GM12878 (cell line): ENCODE results near the gene TPCN1. TPM values are rescaled to one million over a fixed set of nuclear protein-coding genes. Genes with fewer than 3 reads are reported as not detected.

Experiments
- ATAC-seq: fragments of 200-7000 bp; cut with Tn5 transposase; 3 replicates; pipeline ENCODE4 v1.9.1; 2020; ENCODE audit warnings: mild to moderate bottlenecking, moderate library complexity
- BruUV-seq: library from RNA; stranded (reverse); fragments of 400-500 nt; replicated peaks from 2 replicates; lab custom pipeline; 2021; lab: Mats Ljungman, UMichigan
- CTCF ChIA-PET: fragments of 300-600 bp; sonication (Branson Sonifier 250); formaldehyde crosslinking; extraction: SDS; loops from one replicate; lab custom pipeline; 2021; ENCODE audit warnings: inconsistent platforms; lab: Yijun Ruan, JAX
- POLR2A ChIA-PET: fragments of 350-600 bp; formaldehyde crosslinking; extraction: SDS; loops from one replicate; lab custom pipeline; 2021; ENCODE audit warnings: inconsistent platforms; lab: Charles Lee
- RAD21 ChIA-PET: fragments of 300-600 bp; sonication (Branson Sonifier 250); formaldehyde crosslinking; loops from one replicate; lab custom pipeline; 2023; ENCODE audit warnings: antibody characterized with exemption; ENCODE audit not compliant: unreplicated experiment; lab: Charles Lee
- SMC1A ChIA-PET: fragments of 300-600 bp; sonication (Branson Sonifier 250); formaldehyde crosslinking; loops from one replicate; lab custom pipeline; 2023; ENCODE audit not compliant: unreplicated experiment, uncharacterized antibody; lab: Charles Lee
- DNase-seq: peaks from one replicate; pipeline ENCODE4 v3.0.0-alpha.2; 2011; ENCODE audit warnings: low read depth, low spot score
- FAIRE-seq: peaks from 3 replicates; lab custom pipeline; 2011; peaks lifted over from hg19 to GRCh38; lab: Jason Lieb, UNC
- H2AFZ ChIP-seq: 2 replicates; pipeline ENCODE4 v1.6.0; 2011; ENCODE audit warnings: low read depth, low read length, control low read depth; ENCODE audit not compliant: control insufficient read depth
- H3K27ac ChIP-seq: 2 replicates; pipeline ENCODE4 v1.5.1; 2011; ENCODE audit warnings: control low read depth; ENCODE audit not compliant: control insufficient read depth, insufficient read depth
- H3K27me3 ChIP-seq, 2 experiments: replicated peaks in 1 of 2; 2 replicates each; pipeline versions ENCODE4 v1.6.0 to v1.6.1; 2011; ENCODE audit warnings: low read length in 1 of 2; ENCODE audit not compliant: control insufficient read depth in 2 of 2, insufficient read depth in 2 of 2
- H3K36me3 ChIP-seq, 2 experiments: 2 replicates each; pipeline ENCODE4 v1.5.1; 2011; ENCODE audit warnings: low read length in 1 of 2; ENCODE audit not compliant: control insufficient read depth in 2 of 2, insufficient read depth in 2 of 2
- H3K4me1 ChIP-seq: 2 replicates; pipeline ENCODE4 v1.6.1; 2011; ENCODE audit warnings: mild to moderate bottlenecking, low read length, moderate library complexity, mixed read lengths; ENCODE audit not compliant: control insufficient read depth, insufficient read depth
- H3K4me2 ChIP-seq: 2 replicates; pipeline ENCODE4 v1.6.0; 2011; ENCODE audit warnings: control low read depth; ENCODE audit not compliant: control insufficient read depth, insufficient read depth
- H3K4me3 ChIP-seq: fragments of 200-600 bp; sonication (generic); 2 replicates; pipeline ENCODE4 v1.5.1; 2016
- H3K79me2 ChIP-seq: 2 replicates; pipeline ENCODE4 v1.6.0; 2011; ENCODE audit warnings: low read length; ENCODE audit not compliant: control insufficient read depth, insufficient read depth
- H3K9ac ChIP-seq: 2 replicates; pipeline ENCODE4 v1.8.0; 2011; ENCODE audit warnings: low read length, control low read depth, mixed read lengths; ENCODE audit not compliant: control insufficient read depth, insufficient read depth
- H3K9me3 ChIP-seq: replicated peaks from 3 replicates; pipeline ENCODE4 v1.5.1; 2011; ENCODE audit warnings: mild to moderate bottlenecking, low read length; ENCODE audit not compliant: control insufficient read depth, insufficient read depth
- H4K20me1 ChIP-seq: 2 replicates; pipeline ENCODE4 v1.6.0; 2011; ENCODE audit not compliant: control insufficient read depth, insufficient read depth
- CREM ChIP-seq: IDR thresholded peaks from 2 replicates; pipeline ENCODE4 v1.6.1; 2014; ENCODE audit warnings: antibody characterized with exemption, low read depth
- EZH2 ChIP-seq: IDR thresholded peaks from 2 replicates; pipeline ENCODE4 v1.6.1; 2012; ENCODE audit warnings: low read depth, mild to moderate bottlenecking, control low read depth, inconsistent platforms, low read length, borderline replicate concordance; ENCODE audit not compliant: control insufficient read depth
- HDAC6 ChIP-seq: fragments of 200-600 bp; sonication (generic); IDR thresholded peaks from one replicate; pipeline ENCODE4 v1.8.0; 2017; ENCODE audit warnings: antibody characterized with exemption; ENCODE audit not compliant: unreplicated experiment
- IKZF1 ChIP-seq: fragments of 450-650 bp; conservative IDR thresholded peaks from 2 replicates; pipeline ENCODE4 v1.6.1; 2017; ENCODE audit warnings: antibody characterized with exemption, mild to moderate bottlenecking
- KAT2A ChIP-seq: conservative IDR thresholded peaks from 2 replicates; pipeline ENCODE4 v1.6.1; 2011; ENCODE audit warnings: low read depth, low read length; ENCODE audit not compliant: control insufficient read depth
- LARP7 ChIP-seq: fragments of 450-650 bp; IDR thresholded peaks from 2 replicates; pipeline ENCODE4 v1.6.1; 2017; ENCODE audit warnings: mild to moderate bottlenecking
- MXI1 ChIP-seq: fragments of 150-350 bp; IDR thresholded peaks from 2 replicates; pipeline ENCODE4 v1.6.1; 2011; ENCODE audit warnings: low read depth, mild to moderate bottlenecking, inconsistent platforms, low read length, improper control_type of control experiment
- MYC ChIP-seq: IDR thresholded peaks from 2 replicates; pipeline ENCODE4 v1.6.1; 2011; ENCODE audit warnings: mild to moderate bottlenecking, low read length, moderate library complexity, inconsistent platforms; ENCODE audit not compliant: insufficient read depth, insufficient replicate concordance, insufficient read length, severe bottlenecking
- NBN ChIP-seq: fragments of 450-650 bp; IDR thresholded peaks from 2 replicates; pipeline ENCODE4 v1.6.1; 2016
- NFYA ChIP-seq: IDR thresholded peaks from 2 replicates; pipeline ENCODE4 v1.6.1; 2011; ENCODE audit warnings: low read depth, mild to moderate bottlenecking, low read length, improper control_type of control experiment, borderline replicate concordance
- PKNOX1 ChIP-seq: fragments of 450-650 bp; IDR thresholded peaks from 2 replicates; pipeline ENCODE4 v1.6.1; 2016; ENCODE audit warnings: mild to moderate bottlenecking
- SUPT20H ChIP-seq: IDR thresholded peaks from 2 replicates; pipeline ENCODE4 v1.6.1; 2011; ENCODE audit warnings: low read depth, mild to moderate bottlenecking, low read length, moderate library complexity, borderline replicate concordance; ENCODE audit not compliant: control insufficient read depth
- TAF1 ChIP-seq: IDR thresholded peaks from 2 replicates; pipeline ENCODE4 v1.6.1; 2011; ENCODE audit warnings: mild to moderate bottlenecking, low read depth, low read length, borderline replicate concordance
- ZNF687 ChIP-seq: fragments of 450-650 bp; IDR thresholded peaks from 2 replicates; pipeline ENCODE4 v1.6.1; 2017; ENCODE audit warnings: mild to moderate bottlenecking, moderate library complexity
- ZZZ3 ChIP-seq: IDR thresholded peaks from 2 replicates; pipeline ENCODE4 v1.6.1; 2011; ENCODE audit warnings: low read depth; ENCODE audit not compliant: control insufficient read depth, insufficient read length
- WGBS: methylation state at CpG from one replicate; pipeline ENCODE4 v1.1.6; 2016; ENCODE audit warnings: low lambda C conversion rate; ENCODE audit not compliant: insufficient replicate concordance, insufficient coverage; ENCODE audit errors: missing lambda C conversion rate; 5-methylcytosine and 5-hydroxymethylcytosine counted together
- in situ Hi-C: fragments of 300-500 bp; cut with MboI; formaldehyde crosslinking; loops from 9 replicates; pipeline ENCODE4 v1.14.3; 2018; ENCODE audit warnings: mixed read lengths
- intact Hi-C: fragments of 100-400 bp; cut with micrococcal nuclease; formaldehyde crosslinking; loops from one replicate; pipeline ENCODE4 v1.14.2; 2022; ENCODE audit not compliant: unreplicated experiment
- polyA plus RNA-seq, 11 experiments: library from polyadenylated mRNA; depleted of rRNA in 4 of 11; unstranded in 6 of 11; stranded (reverse) in 5 of 11; fragments of >200 nt; fragmentation: Nextera tagmentation in 4 of 11; fragmentation: Illumina TruSeq in 1 of 11; extraction: Ambion mirVana in 4 of 11; extraction: Trizol in 1 of 11; gene quantifications; 1 replicate in 1 of 11; 2 replicates in 10 of 11; pipeline versions ENCODE4 v1.2.1 to v1.2.3, GENCODE V29; 2011 to 2016; ENCODE audit warnings: inconsistent platforms in 2 of 11, missing spikeins in 2 of 11, low read depth in 1 of 11
- total RNA-seq, 4 experiments: library from RNA; depleted of rRNA in 3 of 4; stranded (reverse); fragments of >200 nt in 3 of 4; fragmentation: Illumina TruSeq in 1 of 4; extraction: Trizol in 1 of 4; gene quantifications; 2 replicates each; pipeline versions ENCODE4 v1.2.1 to v1.2.3, GENCODE V29; 2013 to 2021
- TF ChIP-seq, protein P1 (sequence below): fragments of 150-350 bp; IDR thresholded peaks from 2 replicates; pipeline ENCODE4 v1.6.1; 2016; ENCODE audit warnings: low read depth, low read length

TPCN1 gene
- total and polyA plus RNA-seq, 10 of the 15 experiments (the other 5 are each of a cell fraction or from before 2014, with no cell fraction given): 0.79 to 30.9 (median 19.4) TPM

- ATAC-seq (no peak), FAIRE-seq (no peak)
- H3K36me3 ChIP-seq: peaks cover 3 to 14% of the 10 kb centered on the region in 2 experiments; a peak in 3 of 4 replicates
Measured at GRCh38 chr12:113292547-113292946, 71.3 kb downstream of the TPCN1 start.

More at GRCh38 chr12:113292547-113292946, 71.3 kb downstream of the TPCN1 start:
- H3K4me1 ChIP-seq: no peaks in the 10 kb centered on the region
- DNase-seq: no peak
- H3K4me2 ChIP-seq: no peak overlapping the region
- intact Hi-C loops (no loop called here), in situ Hi-C loops (no loop called here)
- H3K79me2 ChIP-seq: no peaks in the 10 kb centered on the region
- WGBS: 87% methylated on average over 7 of the region's 7 CpGs
- no peak overlapping the region for H3K9ac ChIP-seq
- TF ChIP-seq TAF1 (no peak), SUPT20H (no peak), ZZZ3 (no peak), PKNOX1 (no peak), CREM (no peak), MYC (no peak), KAT2A (no peak), NBN (no peak), HDAC6 (no peak), NFYA (no peak), MXI1 (no peak), LARP7 (no peak), IKZF1 (no peak), ZNF687 (no peak), EZH2 (no peak)
- TF ChIP-seq, protein P1, sequence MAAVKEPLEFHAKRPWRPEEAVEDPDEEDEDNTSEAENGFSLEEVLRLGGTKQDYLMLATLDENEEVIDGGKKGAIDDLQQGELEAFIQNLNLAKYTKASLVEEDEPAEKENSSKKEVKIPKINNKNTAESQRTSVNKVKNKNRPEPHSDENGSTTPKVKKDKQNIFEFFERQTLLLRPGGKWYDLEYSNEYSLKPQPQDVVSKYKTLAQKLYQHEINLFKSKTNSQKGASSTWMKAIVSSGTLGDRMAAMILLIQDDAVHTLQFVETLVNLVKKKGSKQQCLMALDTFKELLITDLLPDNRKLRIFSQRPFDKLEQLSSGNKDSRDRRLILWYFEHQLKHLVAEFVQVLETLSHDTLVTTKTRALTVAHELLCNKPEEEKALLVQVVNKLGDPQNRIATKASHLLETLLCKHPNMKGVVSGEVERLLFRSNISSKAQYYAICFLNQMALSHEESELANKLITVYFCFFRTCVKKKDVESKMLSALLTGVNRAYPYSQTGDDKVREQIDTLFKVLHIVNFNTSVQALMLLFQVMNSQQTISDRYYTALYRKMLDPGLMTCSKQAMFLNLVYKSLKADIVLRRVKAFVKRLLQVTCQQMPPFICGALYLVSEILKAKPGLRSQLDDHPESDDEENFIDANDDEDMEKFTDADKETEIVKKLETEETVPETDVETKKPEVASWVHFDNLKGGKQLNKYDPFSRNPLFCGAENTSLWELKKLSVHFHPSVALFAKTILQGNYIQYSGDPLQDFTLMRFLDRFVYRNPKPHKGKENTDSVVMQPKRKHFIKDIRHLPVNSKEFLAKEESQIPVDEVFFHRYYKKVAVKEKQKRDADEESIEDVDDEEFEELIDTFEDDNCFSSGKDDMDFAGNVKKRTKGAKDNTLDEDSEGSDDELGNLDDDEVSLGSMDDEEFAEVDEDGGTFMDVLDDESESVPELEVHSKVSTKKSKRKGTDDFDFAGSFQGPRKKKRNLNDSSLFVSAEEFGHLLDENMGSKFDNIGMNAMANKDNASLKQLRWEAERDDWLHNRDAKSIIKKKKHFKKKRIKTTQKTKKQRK: no peak
- no peaks in the 10 kb centered on the region for H3K27me3 ChIP-seq
- no peak overlapping the region for H3K4me3 ChIP-seq
- ChIA-PET CTCF (no interaction called here), RAD21 (no interaction called here), POLR2A (no interaction called here), SMC1A (no interaction called here)
- no peak overlapping the region for H3K27ac ChIP-seq
- H3K9me3 ChIP-seq: no peaks in the 10 kb centered on the region
- H2AFZ ChIP-seq: no peak overlapping the region
- no peaks in the 10 kb centered on the region for H4K20me1 ChIP-seq
- no TSS peak for BruUV-seq
